Activated T-helper 2 cell treated with anti-CD3 and anti-CD28 coated beads, Interferon-gamma antibody, Interleukin-2, Interleukin-4, amounts not matched to agents 10 μg/mL and 5 μg/mL and 100 μg/mL, durations not matched to agents 14 hours and 24 hours and 36 hours (primary cell): ENCODE measurements around the gene EVPLL. TPM values are rescaled to one million over a fixed set of nuclear protein-coding genes. Genes with fewer than 3 reads are reported as not detected.
A peak's percentile ranks its signal among the peaks of the same experiment; 100 is the strongest.
"Not testable (repeated sequence)": the region's sequence is repeated elsewhere in the genome, so short reads cannot be mapped to it uniquely, and the experiment has no call there.

ENCODE experiments used
- DNase-seq: peaks from one replicate; pipeline ENCODE4 v3.0.0; 2021; ENCODE audit warnings: low spot score
- H3K27ac Mint-ChIP-seq: one replicate; pipeline ENCODE4 v1.8.0; 2021; ENCODE audit warnings: mixed read lengths
- H3K27me3 Mint-ChIP-seq: one replicate; pipeline ENCODE4 v1.8.0; 2021; ENCODE audit warnings: low read depth, mixed read lengths
- H3K36me3 Mint-ChIP-seq: one replicate; pipeline ENCODE4 v1.8.0; 2021; ENCODE audit warnings: low read depth, mixed read lengths
- H3K4me1 Mint-ChIP-seq: one replicate; pipeline ENCODE4 v1.8.0; 2021; ENCODE audit warnings: low read depth, mixed read lengths
- H3K4me3 Mint-ChIP-seq: one replicate; pipeline ENCODE4 v1.8.0; 2021; ENCODE audit warnings: low read depth, mild to moderate bottlenecking, moderate library complexity, mixed read lengths
- H3K9me3 Mint-ChIP-seq: one replicate; pipeline ENCODE4 v1.8.0; 2021; ENCODE audit warnings: mixed read lengths
- intact Hi-C: fragments of 100-400 bp; cut with micrococcal nuclease; formaldehyde crosslinking; loops from one replicate; pipeline ENCODE4 v1.15.1; 2023
- total RNA-seq: library from RNA; stranded (reverse); gene quantifications from 2 replicates; pipeline ENCODE4 v1.2.3, GENCODE V29; 2022

Gene EVPLL
- total RNA-seq, 1 donor from 2014 or later: not detected

GRCh38 chr17:18411377-18411864 lies 33.8 kb downstream of the EVPLL start:
- peak overlapping the region; percentile 90 for H3K27ac Mint-ChIP-seq
- DNase-seq, intact Hi-C loops: not testable (repeated sequence)

GRCh38 chr17:18412001-18412538 lies 34.5 kb downstream of the EVPLL start:
- H3K9me3 Mint-ChIP-seq, H3K36me3 Mint-ChIP-seq, H3K27me3 Mint-ChIP-seq, intact Hi-C loops, H3K4me3 Mint-ChIP-seq, H3K27ac Mint-ChIP-seq, DNase-seq: not testable (repeated sequence)
- peaks cover 18% of the 10 kb centered on the region for H3K4me1 Mint-ChIP-seq

More at GRCh38 chr17:18411377-18411864, 33.8 kb downstream of the EVPLL start:
- Mint-ChIP-seq H3K4me3 (peak overlapping the region; percentile 98), H3K4me1 (peaks cover 18% of the 10 kb centered on the region)
- not testable (repeated sequence) for H3K36me3 Mint-ChIP-seq, H3K9me3 Mint-ChIP-seq, H3K27me3 Mint-ChIP-seq

GRCh38 chr17:18421521-18421920 lies 43.9 kb downstream of the EVPLL start:
- H3K4me1 Mint-ChIP-seq, H3K9me3 Mint-ChIP-seq, intact Hi-C loops, H3K27me3 Mint-ChIP-seq, H3K4me3 Mint-ChIP-seq, DNase-seq, H3K36me3 Mint-ChIP-seq, H3K27ac Mint-ChIP-seq: not testable (repeated sequence)

- H3K27me3 Mint-ChIP-seq, DNase-seq, H3K4me3 Mint-ChIP-seq, H3K9me3 Mint-ChIP-seq, intact Hi-C loops, H3K36me3 Mint-ChIP-seq, H3K27ac Mint-ChIP-seq, H3K4me1 Mint-ChIP-seq: not testable (repeated sequence)
Observed at GRCh38 chr17:18422464-18422863, 44.9 kb downstream of the EVPLL start.

- not testable (repeated sequence) for H3K4me1 Mint-ChIP-seq
Observed at GRCh38 chr17:18423015-18423414, 45.4 kb downstream of the EVPLL start.

GRCh38 chr17:18425593-18425992 lies 48.0 kb downstream of the EVPLL start:
- H3K4me3 Mint-ChIP-seq, H3K4me1 Mint-ChIP-seq, H3K27me3 Mint-ChIP-seq, intact Hi-C loops, H3K27ac Mint-ChIP-seq, H3K9me3 Mint-ChIP-seq, H3K36me3 Mint-ChIP-seq, DNase-seq: not testable (repeated sequence)

More at GRCh38 chr17:18423015-18423414, 45.4 kb downstream of the EVPLL start:
- H3K27me3 Mint-ChIP-seq, H3K9me3 Mint-ChIP-seq, intact Hi-C loops, H3K36me3 Mint-ChIP-seq, H3K27ac Mint-ChIP-seq, H3K4me3 Mint-ChIP-seq, DNase-seq: not testable (repeated sequence)

GRCh38 chr17:18426639-18427038 lies 49.1 kb downstream of the EVPLL start:
- H3K4me3 Mint-ChIP-seq, H3K27ac Mint-ChIP-seq, DNase-seq, H3K4me1 Mint-ChIP-seq, H3K36me3 Mint-ChIP-seq, H3K9me3 Mint-ChIP-seq, intact Hi-C loops, H3K27me3 Mint-ChIP-seq: not testable (repeated sequence)

- DNase-seq, H3K27ac Mint-ChIP-seq, intact Hi-C loops, H3K4me3 Mint-ChIP-seq, H3K9me3 Mint-ChIP-seq, H3K4me1 Mint-ChIP-seq, H3K27me3 Mint-ChIP-seq, H3K36me3 Mint-ChIP-seq: not testable (repeated sequence)
Observed at GRCh38 chr17:18432206-18432605, 54.6 kb downstream of the EVPLL start.

Other genes starting within 250 kb of the EVPLL start
- gene ALKBH5, start 193.9 kb upstream of the EVPLL start, total RNA-seq: 164 and 165 TPM in 2 replicates
- 23.0 and 24.7 TPM in 2 replicates for gene LLGL1, start 152.1 kb upstream of the EVPLL start, total RNA-seq
- gene FLII, start 119.0 kb upstream of the EVPLL start, total RNA-seq: 334 and 340 TPM in 2 replicates
- gene MIEF2, start 117.1 kb upstream of the EVPLL start, total RNA-seq: 6.8 and 7.9 TPM in 2 replicates
- 70.7 and 75.0 TPM in 2 replicates for gene TOP3A, start 62.8 kb upstream of the EVPLL start, total RNA-seq
- 16.5 and 16.8 TPM in 2 replicates for gene SMCR8, start 62.5 kb upstream of the EVPLL start, total RNA-seq
- gene SHMT1, start 14.2 kb upstream of the EVPLL start, total RNA-seq: 60.3 and 65.7 TPM in 2 replicates
- 0.34 and 0.91 TPM in 2 replicates for gene LGALS9C, start 99.0 kb downstream of the EVPLL start, total RNA-seq